ENCODE results near the gene RAB12. TPM values are rescaled to one million over a fixed set of nuclear protein-coding genes. Genes with fewer than 3 reads are reported as not detected.
A peak's percentile ranks its signal among the peaks of the same experiment; 100 is the strongest.
"Not testable (repeated sequence)": the region's sequence is repeated elsewhere in the genome, so short reads cannot be mapped to it uniquely, and the experiment has no call there.

The RAB12 gene
- total RNA-seq, 1 experiment from 2014 or later = 32.7 TPM

DNA sequence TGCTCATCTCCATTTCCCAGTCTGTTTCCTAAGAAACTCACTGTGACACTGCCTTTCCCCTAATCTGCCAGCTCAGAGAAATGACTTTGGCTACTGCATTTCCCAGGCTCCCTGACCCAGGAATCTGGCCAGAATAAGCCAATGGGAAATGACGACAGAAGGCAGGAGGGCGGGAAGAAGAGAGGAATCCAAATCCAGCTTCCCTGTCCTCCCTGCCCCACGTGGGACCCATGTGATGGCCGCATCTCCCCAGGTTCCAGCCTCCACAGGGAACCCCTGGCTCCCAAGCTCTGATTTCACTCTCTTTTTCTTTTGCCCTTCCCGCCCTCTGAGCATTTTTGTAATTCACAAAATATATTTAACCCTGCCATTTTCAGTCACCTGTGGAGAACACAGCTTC lies 37.8 kb upstream of the RAB12 start:
- POLR2A ChIA-PET = no interaction called here
- Histone ChIP-seq H3K4me3 (replicated peaks in 1 of 2; ENCODE audit: low read depth in 1 of 2, low read length in 2 of 2) (no peak overlapping the region), H3K79me2 (ENCODE audit: insufficient read depth, low read length) (no peaks in the 10 kb centered on the region), H3K27ac (ENCODE audit: low read depth, low read length) (no peak overlapping the region), H3K9me3 (ENCODE audit: control insufficient read depth in 1 of 2, insufficient read depth in 1 of 2, low read depth in 1 of 2, low read length in 2 of 2) (no peaks in the 10 kb centered on the region), H4K20me1 (ENCODE audit: insufficient read depth) (no peaks in the 10 kb centered on the region), H3K9me2 (ENCODE audit: insufficient read depth) (no peaks in the 10 kb centered on the region), H3K36me3 (ENCODE audit: control insufficient read depth in 1 of 2, insufficient read depth in 2 of 2, low read length in 2 of 2) (no peaks in the 10 kb centered on the region), H3K9ac (ENCODE audit: low read length) (no peak overlapping the region), H3K4me1 (ENCODE audit: control insufficient read depth in 1 of 2, insufficient read depth in 2 of 2, low read length in 2 of 2) (no peaks in the 10 kb centered on the region), H2AFZ (ENCODE audit: low read depth, low read length, poor library complexity, severe bottlenecking) (no peak overlapping the region), H3K27me3 (ENCODE audit: insufficient read depth, low read length) (no peaks in the 10 kb centered on the region), H3K4me2 (ENCODE audit: low read length) (no peak overlapping the region)
- CTCF ChIA-PET = no interaction called here
- TF ChIP-seq JUND (IDR thresholded peaks at IDR 0.05) = no peak
- no peak for TF ChIP-seq SIN3A (IDR thresholded peaks at IDR 0.05; ENCODE audit: low read depth)
- TF ChIP-seq, protein P1, sequence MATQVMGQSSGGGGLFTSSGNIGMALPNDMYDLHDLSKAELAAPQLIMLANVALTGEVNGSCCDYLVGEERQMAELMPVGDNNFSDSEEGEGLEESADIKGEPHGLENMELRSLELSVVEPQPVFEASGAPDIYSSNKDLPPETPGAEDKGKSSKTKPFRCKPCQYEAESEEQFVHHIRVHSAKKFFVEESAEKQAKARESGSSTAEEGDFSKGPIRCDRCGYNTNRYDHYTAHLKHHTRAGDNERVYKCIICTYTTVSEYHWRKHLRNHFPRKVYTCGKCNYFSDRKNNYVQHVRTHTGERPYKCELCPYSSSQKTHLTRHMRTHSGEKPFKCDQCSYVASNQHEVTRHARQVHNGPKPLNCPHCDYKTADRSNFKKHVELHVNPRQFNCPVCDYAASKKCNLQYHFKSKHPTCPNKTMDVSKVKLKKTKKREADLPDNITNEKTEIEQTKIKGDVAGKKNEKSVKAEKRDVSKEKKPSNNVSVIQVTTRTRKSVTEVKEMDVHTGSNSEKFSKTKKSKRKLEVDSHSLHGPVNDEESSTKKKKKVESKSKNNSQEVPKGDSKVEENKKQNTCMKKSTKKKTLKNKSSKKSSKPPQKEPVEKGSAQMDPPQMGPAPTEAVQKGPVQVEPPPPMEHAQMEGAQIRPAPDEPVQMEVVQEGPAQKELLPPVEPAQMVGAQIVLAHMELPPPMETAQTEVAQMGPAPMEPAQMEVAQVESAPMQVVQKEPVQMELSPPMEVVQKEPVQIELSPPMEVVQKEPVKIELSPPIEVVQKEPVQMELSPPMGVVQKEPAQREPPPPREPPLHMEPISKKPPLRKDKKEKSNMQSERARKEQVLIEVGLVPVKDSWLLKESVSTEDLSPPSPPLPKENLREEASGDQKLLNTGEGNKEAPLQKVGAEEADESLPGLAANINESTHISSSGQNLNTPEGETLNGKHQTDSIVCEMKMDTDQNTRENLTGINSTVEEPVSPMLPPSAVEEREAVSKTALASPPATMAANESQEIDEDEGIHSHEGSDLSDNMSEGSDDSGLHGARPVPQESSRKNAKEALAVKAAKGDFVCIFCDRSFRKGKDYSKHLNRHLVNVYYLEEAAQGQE (IDR thresholded peaks at IDR 0.05; ENCODE audit: low read depth) = no peak
- no peak for TF ChIP-seq FOSL1 (IDR thresholded peaks at IDR 0.05; ENCODE audit: low read depth)
- TF ChIP-seq SRF (IDR thresholded peaks at IDR 0.05; ENCODE audit: low read depth) = no peak
- TF ChIP-seq, protein P2, sequence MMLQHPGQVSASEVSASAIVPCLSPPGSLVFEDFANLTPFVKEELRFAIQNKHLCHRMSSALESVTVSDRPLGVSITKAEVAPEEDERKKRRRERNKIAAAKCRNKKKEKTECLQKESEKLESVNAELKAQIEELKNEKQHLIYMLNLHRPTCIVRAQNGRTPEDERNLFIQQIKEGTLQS (IDR thresholded peaks at IDR 0.05) = no peak
- TF ChIP-seq ELF1 (IDR thresholded peaks at IDR 0.05; ENCODE audit: borderline replicate concordance, low read depth) = no peak
- no peak for TF ChIP-seq POLR2A (IDR thresholded peaks at IDR 0.05; ENCODE audit: borderline replicate concordance, extremely low read depth, insufficient read depth, insufficient read length)
- TF ChIP-seq TCF7L2 (IDR thresholded peaks at IDR 0.05; ENCODE audit: borderline replicate concordance, extremely low read depth, insufficient read depth, insufficient read length) = no peak
- no peak for TF ChIP-seq CBX3 (IDR thresholded peaks at IDR 0.05; ENCODE audit: low read depth)
- TF ChIP-seq, protein P3, sequence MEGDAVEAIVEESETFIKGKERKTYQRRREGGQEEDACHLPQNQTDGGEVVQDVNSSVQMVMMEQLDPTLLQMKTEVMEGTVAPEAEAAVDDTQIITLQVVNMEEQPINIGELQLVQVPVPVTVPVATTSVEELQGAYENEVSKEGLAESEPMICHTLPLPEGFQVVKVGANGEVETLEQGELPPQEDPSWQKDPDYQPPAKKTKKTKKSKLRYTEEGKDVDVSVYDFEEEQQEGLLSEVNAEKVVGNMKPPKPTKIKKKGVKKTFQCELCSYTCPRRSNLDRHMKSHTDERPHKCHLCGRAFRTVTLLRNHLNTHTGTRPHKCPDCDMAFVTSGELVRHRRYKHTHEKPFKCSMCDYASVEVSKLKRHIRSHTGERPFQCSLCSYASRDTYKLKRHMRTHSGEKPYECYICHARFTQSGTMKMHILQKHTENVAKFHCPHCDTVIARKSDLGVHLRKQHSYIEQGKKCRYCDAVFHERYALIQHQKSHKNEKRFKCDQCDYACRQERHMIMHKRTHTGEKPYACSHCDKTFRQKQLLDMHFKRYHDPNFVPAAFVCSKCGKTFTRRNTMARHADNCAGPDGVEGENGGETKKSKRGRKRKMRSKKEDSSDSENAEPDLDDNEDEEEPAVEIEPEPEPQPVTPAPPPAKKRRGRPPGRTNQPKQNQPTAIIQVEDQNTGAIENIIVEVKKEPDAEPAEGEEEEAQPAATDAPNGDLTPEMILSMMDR (IDR thresholded peaks at IDR 0.05 in 2 of 3, conservative IDR thresholded peaks at IDR 0.05 in 1 of 3; ENCODE audit: borderline replicate concordance in 1 of 3, insufficient read depth in 1 of 3, low read depth in 2 of 3, low read length in 2 of 3) = no peak
- TF ChIP-seq ZFX (IDR thresholded peaks at IDR 0.05) = no peak
- no peak for TF ChIP-seq POLR2AphosphoS5 (IDR thresholded peaks at IDR 0.05; ENCODE audit: low read depth, low read length)
- TF ChIP-seq RAD21 (IDR thresholded peaks at IDR 0.05; ENCODE audit: low read depth) = no peak
- RAD21 ChIA-PET (ENCODE audit: low non-redundant PET in 1 of 2, low total read pairs in 2 of 2, uncharacterized antibody in 2 of 2, unreplicated experiment in 2 of 2) = no interaction called here
- DNase-seq (ENCODE audit: low read depth, low spot score) = no peak
- intact Hi-C loops (cut with micrococcal nuclease) = no loop called here
- BruUV-seq (replicated peaks) = no TSS peak
- peak; percentile 34; the same call in 1 of the 2 replicates for ATAC-seq

DNA sequence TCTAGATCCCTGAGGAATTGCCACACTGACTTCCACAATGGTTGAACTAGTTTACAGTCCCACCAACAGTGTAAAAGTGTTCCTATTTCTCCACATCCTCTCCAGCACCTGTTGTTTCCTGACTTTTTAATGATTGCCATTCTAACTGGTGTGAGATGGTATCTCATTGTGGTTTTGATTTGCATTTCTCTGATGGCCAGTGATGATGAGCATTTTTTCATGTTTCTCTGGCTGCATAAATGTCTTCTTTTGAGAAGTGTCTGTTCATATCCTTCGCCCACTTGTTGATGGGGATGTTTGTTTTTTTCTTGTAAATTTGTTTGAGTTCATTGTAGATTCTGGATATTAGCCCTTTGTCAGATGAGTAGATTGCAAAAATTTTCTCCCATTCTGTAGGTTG lies 35.5 kb upstream of the RAB12 start:
- POLR2A ChIA-PET; H3K4me1 ChIP-seq (ENCODE audit: control insufficient read depth in 1 of 2, insufficient read depth in 2 of 2, low read length in 2 of 2); BruUV-seq (replicated peaks): not testable (repeated sequence)

More for the DNA sequence above, 35.5 kb upstream of the RAB12 start:
- H3K79me2 ChIP-seq (ENCODE audit: insufficient read depth, low read length); ATAC-seq; H3K36me3 ChIP-seq (ENCODE audit: control insufficient read depth in 1 of 2, insufficient read depth in 2 of 2, low read length in 2 of 2); H2AFZ ChIP-seq (ENCODE audit: low read depth, low read length, poor library complexity, severe bottlenecking); H3K27me3 ChIP-seq (ENCODE audit: insufficient read depth, low read length); H3K4me3 ChIP-seq (replicated peaks in 1 of 2; ENCODE audit: low read depth in 1 of 2, low read length in 2 of 2); H3K9ac ChIP-seq (ENCODE audit: low read length); CTCF ChIA-PET; H3K9me3 ChIP-seq (ENCODE audit: control insufficient read depth in 1 of 2, insufficient read depth in 1 of 2, low read depth in 1 of 2, low read length in 2 of 2); H4K20me1 ChIP-seq (ENCODE audit: insufficient read depth); intact Hi-C loops (cut with micrococcal nuclease); H3K9me2 ChIP-seq (ENCODE audit: insufficient read depth); H3K4me2 ChIP-seq (ENCODE audit: low read length); H3K27ac ChIP-seq (ENCODE audit: low read depth, low read length); RAD21 ChIA-PET (ENCODE audit: low non-redundant PET in 1 of 2, low total read pairs in 2 of 2, uncharacterized antibody in 2 of 2, unreplicated experiment in 2 of 2); DNase-seq (ENCODE audit: low read depth, low spot score): not testable (repeated sequence)
